Measurements from ENCODE around the gene RXRA.

The RXRA gene

GRCh38 chr9:134403682-134404301 lies 77.5 kb downstream of the RXRA start:
- DNase-seq (ENCODE audit: low read depth): no peak

DNA sequence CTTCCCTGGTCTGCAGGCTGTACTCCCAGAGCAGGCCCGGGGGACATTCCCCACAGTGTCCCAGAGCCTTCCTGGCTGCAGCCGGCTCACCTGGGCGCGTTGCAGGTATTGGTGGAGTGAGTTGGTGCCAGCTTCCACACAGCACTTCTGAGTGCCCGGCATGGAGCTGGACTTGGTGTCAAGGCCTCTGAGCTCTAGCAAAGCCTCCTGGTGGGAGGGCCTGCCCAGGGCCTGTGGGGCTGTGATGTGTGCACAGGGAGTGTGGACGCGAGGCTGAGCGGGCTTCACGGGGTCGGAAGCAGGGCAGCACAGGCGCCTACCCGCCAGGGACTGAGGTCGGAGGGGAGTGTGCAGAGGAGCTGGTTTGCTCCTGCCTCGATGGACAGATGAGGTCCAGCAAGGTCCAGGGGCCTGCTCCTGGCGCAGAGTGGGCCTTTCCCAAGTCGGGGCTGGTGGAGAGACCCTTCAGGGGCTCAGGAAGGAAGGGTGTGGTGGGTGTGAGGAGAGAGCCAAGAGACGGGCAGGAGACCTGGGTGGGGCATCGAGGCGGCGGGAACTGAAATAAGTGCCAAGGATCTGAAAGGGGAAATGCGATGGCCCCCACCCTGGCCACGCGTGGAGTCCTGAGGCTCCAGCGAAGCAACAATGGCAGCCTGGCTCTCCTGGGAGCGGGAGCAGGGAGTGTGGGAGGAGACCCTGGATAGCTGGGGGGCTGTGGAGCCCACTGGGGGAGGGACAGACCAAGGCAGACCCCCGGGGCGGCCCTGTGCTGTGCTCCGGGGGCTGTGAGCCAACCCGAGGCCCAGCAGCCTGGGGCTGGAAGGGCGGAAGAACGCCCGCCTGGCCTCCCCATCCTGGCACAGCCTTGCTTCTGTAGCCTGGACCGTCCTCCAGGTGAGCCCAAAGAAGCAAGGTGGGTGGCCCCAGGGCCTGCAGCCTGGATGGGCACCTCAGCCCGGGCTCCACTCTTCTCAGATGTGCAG lies 78.4 kb downstream of the RXRA start:
- no peak for DNase-seq (ENCODE audit: low read depth)

DNA sequence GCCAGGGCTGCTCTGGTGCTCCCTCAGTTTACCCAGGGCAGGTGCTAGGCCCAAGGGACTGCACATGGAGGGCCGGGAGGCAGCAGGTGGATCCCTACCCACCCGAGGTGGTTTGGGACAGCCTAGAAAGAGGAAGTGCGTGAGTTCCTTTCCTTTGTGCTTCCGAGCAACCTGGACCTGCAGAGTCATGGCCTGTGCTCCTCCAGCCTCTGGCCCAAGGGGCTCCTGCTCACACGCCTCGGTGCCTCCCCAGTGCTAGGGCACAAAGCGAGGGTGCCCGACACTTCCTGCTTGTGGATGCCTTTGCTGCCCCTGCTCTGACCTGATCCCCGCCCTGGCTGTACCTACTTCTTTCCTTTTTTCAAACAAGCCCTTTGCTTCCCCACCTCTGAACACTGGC lies 79.3 kb downstream of the RXRA start:
- no peak for DNase-seq (ENCODE audit: low read depth)

GRCh38 chr9:134406366-134407120 lies 80.3 kb downstream of the RXRA start:
- DNase-seq (ENCODE audit: low read depth): no peak

DNA sequence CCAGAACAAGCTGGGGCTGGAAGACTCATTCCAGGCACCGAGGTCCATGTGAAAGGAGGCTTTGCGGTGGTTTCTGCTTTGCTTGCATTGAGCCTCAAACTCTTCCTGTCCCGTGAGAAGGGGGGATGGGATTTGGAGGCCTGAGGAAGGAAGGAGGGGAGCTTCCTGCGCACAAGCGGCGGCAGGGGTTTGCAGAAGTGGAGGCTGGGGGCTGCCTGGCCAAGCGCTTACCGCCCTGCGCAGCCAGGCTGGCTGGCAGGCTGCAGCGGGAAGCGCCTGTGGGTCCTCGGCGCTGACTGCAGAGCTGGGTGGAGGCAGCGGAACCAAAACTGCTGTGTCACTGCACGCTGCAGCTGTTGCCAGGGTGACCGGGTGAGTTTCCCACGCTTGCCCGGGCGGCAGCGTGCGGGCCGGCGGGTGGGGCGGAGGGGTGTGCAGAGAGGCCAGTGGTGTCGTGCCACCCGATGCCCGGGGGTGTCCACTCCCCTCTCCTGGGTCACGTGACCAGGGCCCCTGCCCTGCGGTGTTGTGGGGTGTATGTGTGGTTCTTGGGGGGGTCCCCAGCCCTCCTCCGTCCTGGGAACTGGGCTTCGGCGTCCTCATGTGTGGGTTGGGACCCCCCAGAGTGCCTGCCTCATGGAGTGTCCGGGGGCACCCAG lies 81.0 kb downstream of the RXRA start:
- peak; percentile 37 for DNase-seq (ENCODE audit: low read depth)

DNA sequence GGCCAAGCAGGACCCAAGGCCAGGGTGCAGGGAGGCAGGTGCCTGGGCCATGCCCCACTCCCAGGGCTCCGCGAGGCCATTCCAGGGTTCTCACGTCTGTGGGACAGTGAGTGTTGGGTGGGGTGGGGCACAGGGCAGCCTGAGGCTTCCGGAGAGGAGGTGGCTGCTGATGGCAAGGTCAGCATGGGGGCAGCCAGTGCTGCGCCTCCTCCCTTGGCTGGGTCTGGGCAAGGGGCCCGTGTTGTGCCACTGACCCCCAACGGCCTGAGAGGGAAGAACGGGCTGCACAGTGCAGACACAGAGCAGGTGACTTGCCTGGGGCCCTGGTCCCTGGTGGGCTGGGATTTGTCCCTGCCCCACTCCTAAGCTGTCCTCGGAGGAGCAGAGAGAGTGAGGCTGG lies 82.1 kb downstream of the RXRA start:
- no peak for DNase-seq (ENCODE audit: low read depth)

- no peak for DNase-seq (ENCODE audit: low read depth)
Measured at GRCh38 chr9:134408939-134409737, 82.9 kb downstream of the RXRA start.

- DNase-seq (ENCODE audit: low read depth): no peak
Measured at GRCh38 chr9:134410071-134410834, 84.0 kb downstream of the RXRA start.

- no peak for DNase-seq (ENCODE audit: low read depth)
Measured at GRCh38 chr9:134410835-134411217, 84.6 kb downstream of the RXRA start.

GRCh38 chr9:134411440-134412297 lies 85.4 kb downstream of the RXRA start:
- no peak for DNase-seq (ENCODE audit: low read depth)

DNA sequence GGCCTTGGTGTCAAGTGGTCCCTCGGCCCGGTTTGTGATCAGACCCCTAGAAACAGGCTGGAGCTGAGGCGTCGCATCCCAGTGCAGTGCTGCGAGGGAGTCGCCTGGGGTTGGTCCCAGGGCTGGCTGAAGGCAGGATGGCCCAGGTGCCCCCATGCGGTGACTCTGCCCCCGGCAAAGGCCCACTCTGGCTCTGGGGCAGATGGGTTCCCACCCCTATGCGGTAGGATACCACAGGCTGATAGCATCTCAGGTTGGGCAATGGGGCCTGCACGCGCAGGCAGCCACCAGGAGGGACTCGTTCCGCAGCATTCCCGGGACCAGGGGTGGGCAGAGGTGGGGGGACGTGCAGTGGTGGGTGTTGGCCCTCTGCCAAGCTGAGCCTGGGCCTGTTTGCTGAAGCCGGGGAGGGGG lies 86.0 kb downstream of the RXRA start:
- no peak for DNase-seq (ENCODE audit: low read depth)

DNA sequence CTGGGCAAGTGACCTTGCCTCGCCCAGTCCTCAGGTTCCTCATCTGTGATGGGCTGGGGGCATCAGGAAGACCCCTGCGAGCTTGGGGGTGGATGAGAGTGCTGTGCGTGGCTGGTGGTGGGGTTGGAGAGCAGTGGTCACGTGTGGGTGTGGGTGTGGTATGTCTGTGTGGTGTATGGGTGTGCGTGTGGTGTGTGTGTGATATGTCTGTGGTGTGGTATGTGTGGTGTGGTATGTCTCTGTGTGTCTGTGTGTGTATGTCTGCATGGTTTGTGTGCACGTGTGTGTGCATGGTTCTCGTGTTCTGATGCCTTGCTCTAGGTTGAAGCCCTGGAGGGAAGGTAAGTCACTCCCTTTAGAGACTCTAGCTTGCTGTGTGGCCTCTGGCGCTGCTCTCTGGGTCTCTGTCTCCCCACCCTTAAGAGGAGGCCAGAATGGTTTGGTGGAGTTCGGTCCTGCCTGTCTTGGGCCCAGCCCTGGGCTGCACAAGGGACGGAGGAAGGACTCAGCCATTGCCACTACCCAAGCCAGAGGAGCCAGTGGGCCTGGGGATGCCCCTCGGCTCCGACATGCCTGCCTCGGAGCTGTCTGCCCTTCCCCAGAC lies 87.0 kb downstream of the RXRA start:
- no peak for DNase-seq (ENCODE audit: low read depth)

GRCh38 chr9:134413890-134414623 lies 87.8 kb downstream of the RXRA start:
- no peak for DNase-seq (ENCODE audit: low read depth)

DNA sequence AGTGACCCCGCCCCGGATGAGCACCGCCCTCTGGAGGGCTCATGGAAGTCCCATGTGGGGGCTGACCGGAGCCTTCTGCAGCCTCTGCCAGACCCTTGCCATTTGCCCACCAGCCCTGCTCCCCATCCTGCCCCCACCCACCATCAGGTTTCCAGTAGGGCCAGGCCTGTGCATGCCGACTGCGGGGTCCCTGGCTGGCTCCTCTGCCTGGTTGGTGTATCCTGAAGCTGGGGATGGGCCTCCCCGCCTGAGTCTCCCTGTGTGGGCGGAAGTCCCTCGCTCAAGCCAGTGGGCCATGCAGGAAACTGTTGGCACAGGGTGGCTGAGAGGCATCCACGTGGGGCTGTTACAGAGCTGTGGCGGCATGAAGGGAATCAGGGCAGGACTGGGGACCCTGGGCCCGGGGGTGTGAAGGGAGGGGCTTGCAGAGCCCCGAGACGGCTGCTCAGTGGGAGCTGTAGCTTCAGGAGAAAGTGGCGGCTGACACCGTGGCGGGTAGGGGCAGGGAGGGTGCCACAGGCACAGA lies 88.7 kb downstream of the RXRA start:
- no peak for DNase-seq (ENCODE audit: low read depth)

- no peak for DNase-seq (ENCODE audit: low read depth)
Measured at GRCh38 chr9:134416385-134417015, 90.2 kb downstream of the RXRA start.

- DNase-seq (ENCODE audit: low read depth): no peak
Measured at GRCh38 chr9:134418354-134418753, 92.1 kb downstream of the RXRA start.

DNA sequence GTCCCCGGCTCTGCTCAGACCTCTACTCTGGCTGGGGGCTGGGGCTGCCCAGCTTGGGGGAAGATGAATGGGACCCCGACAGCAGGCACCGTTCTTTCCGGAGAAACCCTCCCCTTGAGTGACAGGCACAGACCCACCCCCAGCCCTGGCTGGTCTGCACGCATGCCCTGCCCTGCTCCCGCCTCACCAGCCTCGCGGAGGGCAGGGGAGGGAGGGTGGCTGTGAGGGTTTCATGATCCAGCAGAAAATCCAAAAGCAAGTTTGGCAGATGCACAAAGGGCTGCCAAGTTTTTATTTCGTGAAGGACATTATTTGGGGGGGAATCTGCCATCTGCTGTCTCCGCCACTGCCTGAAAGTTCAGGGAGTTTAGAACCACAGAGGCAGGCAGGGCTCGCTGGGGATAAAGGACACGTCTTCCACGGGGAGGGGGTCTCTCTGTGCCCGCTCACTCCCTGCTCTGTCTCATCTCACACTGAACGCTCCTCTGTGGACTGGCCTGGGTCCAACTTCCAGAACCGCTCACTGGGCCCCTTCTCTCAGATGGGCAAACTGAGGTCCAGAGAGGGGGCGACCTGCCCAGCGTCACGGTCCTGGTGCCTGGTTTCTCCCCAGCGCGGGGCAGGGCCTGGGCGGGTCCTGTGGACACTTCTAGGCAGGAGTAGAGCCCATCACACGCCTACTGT lies 92.9 kb downstream of the RXRA start:
- no peak for DNase-seq (ENCODE audit: low read depth)

Measured in stimulated activated CD8-positive, alpha-beta memory T cell treated with anti-CD3 and anti-CD28 coated beads, Interleukin-15, amount 100 ng/mL, for 24 hours (primary cell).